GM21367 (cell line): ENCODE results near the gene SPCS3.
"Not testable (repeated sequence)": the region's sequence is repeated elsewhere in the genome, so short reads cannot be mapped to it uniquely, and the experiment has no call there.

Source experiments
- ATAC-seq: cut with Tn5 transposase; IDR thresholded peaks from one replicate; pipeline ENCODE4 v1.9.1; 2021; ENCODE audit not compliant: unreplicated experiment

SPCS3 gene

DNA sequence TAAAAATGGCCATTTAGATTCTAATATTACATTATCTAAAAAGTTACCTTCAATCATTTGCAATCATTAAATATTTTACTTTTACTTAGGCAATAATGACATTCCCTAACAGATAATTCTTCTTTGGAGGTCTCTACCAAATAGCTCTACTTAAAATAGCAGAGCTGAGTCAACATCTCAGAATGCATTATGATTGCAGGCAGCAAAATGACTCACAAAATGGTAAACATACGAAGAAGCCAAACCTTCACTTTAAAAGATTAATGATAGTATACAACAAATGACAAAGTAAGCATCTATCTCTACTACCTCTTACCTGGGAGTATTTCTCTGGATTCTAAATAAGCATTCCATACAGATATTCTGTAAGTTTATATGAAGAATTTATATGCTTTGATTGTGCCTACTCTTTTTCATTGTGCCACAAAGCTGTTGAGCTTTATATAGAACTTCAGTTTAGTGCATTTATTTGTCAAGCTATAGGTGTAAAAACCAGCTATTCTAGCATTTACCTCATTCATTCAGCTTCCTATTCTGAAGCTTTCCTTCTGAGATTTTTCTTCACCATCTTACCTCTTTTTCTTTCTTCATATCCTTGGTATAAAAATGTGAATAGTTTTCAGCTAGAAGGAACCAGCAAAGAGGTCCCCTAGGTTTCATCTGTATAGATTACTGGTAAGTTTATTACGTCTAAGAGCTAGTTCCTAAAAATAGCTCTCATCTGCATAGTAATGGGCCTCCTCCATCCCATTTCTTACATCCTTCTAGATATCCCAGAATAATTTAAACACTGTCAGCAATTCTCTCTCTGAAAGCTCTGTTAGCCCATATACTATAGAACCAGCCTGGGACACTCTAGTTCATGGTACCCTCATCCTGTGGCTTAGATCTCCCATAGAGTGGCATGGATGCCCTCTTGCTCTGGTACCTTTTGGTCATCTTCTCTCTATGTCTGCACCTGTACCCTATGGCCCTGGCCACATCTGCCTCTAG is 17.2 kb upstream of the SPCS3 start:
- no peak for ATAC-seq

GRCh38 chr4:176303938-176304337 is 15.8 kb upstream of the SPCS3 start:
- no peak for ATAC-seq

GRCh38 chr4:176306837-176307665 is 12.7 kb upstream of the SPCS3 start:
- ATAC-seq: no peak

GRCh38 chr4:176307666-176307930 is 12.2 kb upstream of the SPCS3 start:
- no peak for ATAC-seq

GRCh38 chr4:176308441-176308840 is 11.3 kb upstream of the SPCS3 start:
- ATAC-seq: peak; percentile 55

DNA sequence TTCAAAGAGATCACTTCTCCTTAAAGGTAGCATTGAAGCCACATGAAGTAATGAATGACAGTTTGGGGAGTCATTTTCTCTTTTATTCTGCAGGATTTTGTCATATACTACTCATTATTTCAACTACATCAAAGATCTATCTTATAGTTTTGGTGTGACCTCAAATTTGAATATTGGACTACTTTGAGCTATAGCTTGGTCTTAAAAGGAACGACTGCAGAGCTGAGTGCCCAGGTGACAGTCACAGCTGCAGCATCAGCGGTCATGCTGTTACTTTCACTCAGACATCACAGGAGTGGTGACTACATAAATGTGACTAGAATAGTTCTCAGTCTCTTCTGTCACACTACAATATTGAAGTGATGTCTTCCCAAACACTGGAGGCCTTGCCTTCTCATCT is 10.7 kb upstream of the SPCS3 start:
- ATAC-seq: peak; percentile 99

DNA sequence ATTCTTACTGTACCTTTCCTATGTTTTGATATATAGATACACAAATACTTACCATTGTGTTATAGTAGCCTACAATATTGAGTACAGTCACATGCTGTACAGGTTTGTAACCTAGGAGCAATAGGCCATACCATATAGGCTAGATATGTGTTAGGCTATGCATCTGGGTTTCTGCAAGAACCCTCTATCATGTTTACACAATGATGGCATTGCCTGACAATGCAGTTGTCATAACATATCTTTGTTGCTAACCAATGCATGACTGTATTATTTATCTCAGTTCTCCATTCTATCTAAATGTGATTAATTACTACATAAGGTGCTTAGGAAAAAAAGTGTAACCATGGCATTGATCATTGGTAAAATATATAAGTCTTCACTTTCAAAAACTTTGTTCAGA is 10.0 kb upstream of the SPCS3 start:
- no peak for ATAC-seq

DNA sequence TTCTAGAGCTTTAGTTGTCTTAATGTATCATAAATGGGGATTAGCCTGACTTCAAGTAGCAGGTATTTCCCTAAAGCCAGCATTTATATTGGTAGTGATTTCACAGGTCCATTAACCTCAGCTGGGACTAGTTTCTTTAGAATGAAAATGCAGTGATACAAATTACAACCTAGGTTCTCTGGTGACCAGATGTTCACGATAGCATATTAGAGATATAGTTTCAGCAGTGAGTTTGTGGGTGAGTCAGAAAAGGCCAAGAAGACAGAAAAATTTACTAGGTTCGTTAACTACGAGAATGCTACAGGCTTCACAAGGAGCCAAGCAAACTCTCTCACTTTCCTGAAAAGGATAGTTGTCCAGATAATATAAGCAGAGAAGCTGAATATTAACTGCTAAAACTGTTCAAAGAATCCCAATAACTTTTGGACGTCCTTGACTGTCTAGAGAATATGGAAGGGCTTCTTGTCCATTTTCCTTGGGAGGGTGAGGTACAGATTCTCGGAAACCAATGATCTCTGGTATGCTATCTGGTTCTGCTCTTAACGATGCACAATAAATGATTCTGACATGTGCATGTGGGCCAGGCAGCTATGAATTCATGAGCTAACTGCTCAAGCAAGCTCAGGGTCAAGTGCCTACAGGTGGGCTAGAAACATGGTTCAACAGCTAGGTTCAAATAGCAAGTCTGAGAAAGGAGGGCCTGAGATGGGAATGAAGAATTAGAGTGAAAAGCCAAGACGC is 6.0 kb upstream of the SPCS3 start:
- no peak for ATAC-seq

GRCh38 chr4:176319151-176319703 is 539 bp upstream of the SPCS3 start:
- no peak for ATAC-seq

- peak; percentile 76 for ATAC-seq
Observed at GRCh38 chr4:176320340-176320975, 692 bp downstream of the SPCS3 start.

GRCh38 chr4:176320976-176321361 is 1.2 kb downstream of the SPCS3 start:
- ATAC-seq: no peak

DNA sequence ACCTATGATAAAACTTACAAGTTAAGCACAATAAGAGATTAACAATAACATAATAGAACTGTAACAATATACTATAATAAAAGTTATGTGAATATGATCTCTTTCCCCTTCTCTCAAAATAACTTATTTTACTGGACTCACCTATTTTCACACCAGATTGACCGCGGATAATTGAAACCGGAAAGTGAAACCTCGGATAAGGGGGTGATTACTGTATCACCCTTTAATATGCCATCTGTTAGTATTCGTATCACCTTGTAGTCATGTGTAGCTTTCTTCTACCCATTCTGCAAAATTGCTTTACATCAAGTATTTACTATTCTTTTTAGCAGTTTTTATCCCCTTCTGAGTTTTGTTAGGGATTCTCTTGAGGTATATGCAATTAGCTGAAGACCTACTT is 1.8 kb downstream of the SPCS3 start:
- no peak for ATAC-seq

- no peak for ATAC-seq
Observed at GRCh38 chr4:176323511-176324160, 3.9 kb downstream of the SPCS3 start.

GRCh38 chr4:176324876-176325275 is 5.1 kb downstream of the SPCS3 start:
- ATAC-seq: not testable (repeated sequence)

GRCh38 chr4:176333076-176333475 is 13.3 kb downstream of the SPCS3 start:
- no peak for ATAC-seq

GRCh38 chr4:176334066-176334465 is 14.3 kb downstream of the SPCS3 start:
- no peak for ATAC-seq

DNA sequence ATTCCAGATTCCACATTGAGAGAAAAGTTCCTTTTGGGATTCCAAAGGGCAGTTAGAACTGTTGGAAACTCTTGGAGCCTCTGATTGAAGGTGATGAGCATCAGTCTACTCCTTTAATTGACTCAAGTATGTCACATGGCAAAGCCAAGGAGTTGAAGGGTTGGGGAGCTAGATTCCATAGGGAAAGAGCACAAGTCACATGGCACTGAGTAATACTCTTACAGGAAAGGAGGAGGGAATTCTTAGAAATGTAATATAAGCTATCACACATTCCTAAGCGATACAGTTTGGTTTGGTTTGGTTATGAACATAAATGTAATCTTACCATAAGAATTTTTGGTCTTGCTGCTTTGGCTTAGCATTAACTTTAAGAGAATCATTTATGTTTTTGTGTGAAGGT is 15.7 kb downstream of the SPCS3 start:
- no peak for ATAC-seq

GRCh38 chr4:176339936-176340761 is 20.4 kb downstream of the SPCS3 start:
- ATAC-seq: no peak
